Measurements from ENCODE around the gene VPS13C.

GRCh38 chr15:61994216-61994615, 66.0 kb downstream of the VPS13C start:
- TF ChIP-seq CTCF (IDR thresholded peaks at IDR 0.05) (no peak), EZH2phosphoT487 (IDR thresholded peaks at IDR 0.05) (no peak), EZH2 (IDR thresholded peaks at IDR 0.05) (no peak)

Data from neural progenitor cell (in vitro differentiated cells).